ENCODE measurements around the gene RAB3C.

GRCh38 chr5:58670582-58670981 lies 87.7 kb downstream of the RAB3C start:
- TF ChIP-seq CTCF (optimal IDR thresholded peaks at IDR 0.05 in 1 of 3, IDR thresholded peaks at IDR 0.05 in 1 of 3, conservative IDR thresholded peaks at IDR 0.05 in 1 of 3; ENCODE audit: extremely low read depth in 1 of 3, insufficient read depth in 2 of 3, low read length in 3 of 3) = no peak
- no peak for TF ChIP-seq EZH2 (IDR thresholded peaks at IDR 0.05; ENCODE audit: low read length)
